IMR-90 (cell line): ENCODE data around the gene PLCL1. TPM values are rescaled to one million over a fixed set of nuclear protein-coding genes. Genes with fewer than 3 reads are reported as not detected.

Experiments used
- ATAC-seq: fragments of 200-7000 bp; cut with Tn5 transposase; 2 replicates; pipeline ENCODE4 v1.9.1; 2020; ENCODE audit warnings: low read depth, mild to moderate bottlenecking, moderate library complexity
- BruUV-seq: library from RNA; stranded (reverse); fragments of 400-500 nt; replicated peaks from 2 replicates; lab custom pipeline; 2021; lab: Mats Ljungman, UMichigan
- CTCF ChIA-PET: fragments of 300-600 bp; formaldehyde crosslinking; extraction: SDS; loops from one replicate; lab custom pipeline; 2021; ENCODE audit warnings: antibody characterized with exemption; lab: Yijun Ruan, JAX
- POLR2A ChIA-PET: fragments of 300-600 bp; sonication (Branson Sonifier 250); formaldehyde crosslinking; loops from one replicate; lab custom pipeline; 2022; ENCODE audit warnings: antibody characterized with exemption; ENCODE audit not compliant: unreplicated experiment; lab: Charles Lee
- DNase-seq: peaks from one replicate; pipeline ENCODE4 v3.0.0; 2013
- H2AFZ ChIP-seq: replicated peaks from 2 replicates; pipeline ENCODE3; 2013; ENCODE audit warnings: low read length, mild to moderate bottlenecking; ENCODE audit not compliant: poor library complexity
- H2AK5ac ChIP-seq: 2 replicates; pipeline ENCODE4 v1.6.1; 2013; ENCODE audit warnings: low read depth, low read length, inconsistent platforms
- H2AK9ac ChIP-seq: replicated peaks from 2 replicates; pipeline ENCODE3; 2013; ENCODE audit warnings: mild to moderate bottlenecking, low read depth, low read length, moderate library complexity; ENCODE audit not compliant: poor library complexity
- H2BK120ac ChIP-seq: 2 replicates; pipeline ENCODE4 v1.6.1; 2013; ENCODE audit warnings: low read depth, low read length, inconsistent platforms
- H2BK15ac ChIP-seq: 3 replicates; pipeline ENCODE4 v1.6.1; 2013; ENCODE audit warnings: low read depth, low read length, inconsistent platforms
- H2BK20ac ChIP-seq: 2 replicates; pipeline ENCODE4 v1.6.1; 2013; ENCODE audit warnings: low read depth, mild to moderate bottlenecking, inconsistent platforms, low read length, moderate library complexity
- H2BK5ac ChIP-seq: 2 replicates; pipeline ENCODE4 v1.6.1; 2013; ENCODE audit warnings: mild to moderate bottlenecking, low read depth, low read length, inconsistent platforms; ENCODE audit not compliant: poor library complexity, severe bottlenecking
- H3K14ac ChIP-seq: replicated peaks from 2 replicates; pipeline ENCODE4 v1.6.1; 2013; ENCODE audit warnings: low read depth, low read length, inconsistent platforms
- H3K18ac ChIP-seq: 2 replicates; pipeline ENCODE4 v1.6.1; 2013; ENCODE audit warnings: low read depth, low read length, control low read depth
- H3K23ac ChIP-seq: 2 replicates; pipeline ENCODE4 v1.6.1; 2013; ENCODE audit warnings: low read depth, low read length, inconsistent platforms
- H3K27ac ChIP-seq: 2 replicates; pipeline ENCODE4 v1.5.1; 2013; ENCODE audit warnings: mild to moderate bottlenecking, control low read depth, low read length; ENCODE audit not compliant: insufficient read depth
- H3K27me3 ChIP-seq: 2 replicates; pipeline ENCODE4 v1.6.1; 2013; ENCODE audit warnings: low read length; ENCODE audit not compliant: control insufficient read depth, insufficient read depth
- H3K36me3 ChIP-seq: 2 replicates; pipeline ENCODE4 v1.6.1; 2013; ENCODE audit warnings: low read length, mixed read lengths; ENCODE audit not compliant: control insufficient read depth, insufficient read depth
- H3K4ac ChIP-seq: 2 replicates; pipeline ENCODE4 v1.6.1; 2013; ENCODE audit warnings: low read depth, low read length, inconsistent platforms
- H3K4me1 ChIP-seq: 2 replicates; pipeline ENCODE4 v1.6.1; 2013; ENCODE audit warnings: low read length, mixed read lengths; ENCODE audit not compliant: control insufficient read depth, insufficient read depth
- H3K4me2 ChIP-seq: 2 replicates; pipeline ENCODE4 v1.6.1; 2013; ENCODE audit warnings: low read depth, mild to moderate bottlenecking, control low read depth, low read length, moderate library complexity
- H3K4me3 ChIP-seq: 2 replicates; pipeline ENCODE4 v1.5.1; 2013; ENCODE audit warnings: low read depth, mild to moderate bottlenecking, control low read depth, low read length, moderate library complexity; ENCODE audit not compliant: insufficient read depth
- H3K56ac ChIP-seq: 2 replicates; pipeline ENCODE4 v1.6.1; 2013; ENCODE audit warnings: low read length, inconsistent platforms; ENCODE audit not compliant: insufficient read depth; ENCODE audit errors: extremely low read depth
- H3K79me1 ChIP-seq, 2 experiments: 2 replicates each; pipeline ENCODE4 v1.6.1; 2013; ENCODE audit warnings: low read length in 2 of 2, inconsistent platforms in 1 of 2, low read depth in 1 of 2
- H3K9ac ChIP-seq: 2 replicates; pipeline ENCODE4 v1.6.1; 2013; ENCODE audit warnings: low read depth, low read length, control low read depth
- H3K9me1 ChIP-seq: 2 replicates; pipeline ENCODE4 v1.6.1; 2013; ENCODE audit warnings: low read length, inconsistent platforms; ENCODE audit not compliant: insufficient read depth
- H3K9me3 ChIP-seq: 2 replicates; pipeline ENCODE4 v1.6.1; 2013; ENCODE audit warnings: low read length; ENCODE audit not compliant: control insufficient read depth, insufficient read depth
- H4K20me1 ChIP-seq: 2 replicates; pipeline ENCODE4 v1.6.1; 2013; ENCODE audit warnings: low read length, inconsistent platforms; ENCODE audit not compliant: insufficient read depth
- H4K5ac ChIP-seq: 2 replicates; pipeline ENCODE4 v1.6.1; 2013; ENCODE audit warnings: mild to moderate bottlenecking, low read depth, low read length, control low read depth
- H4K8ac ChIP-seq, 2 experiments: 2 replicates each; pipeline ENCODE4 v1.6.1; 2013; ENCODE audit warnings: low read depth in 2 of 2, low read length in 2 of 2, control low read depth in 1 of 2, inconsistent platforms in 1 of 2
- H4K91ac ChIP-seq: 2 replicates; pipeline ENCODE4 v1.6.1; 2013; ENCODE audit warnings: low read depth, low read length, inconsistent platforms; ENCODE audit not compliant: insufficient read depth
- BHLHE40 ChIP-seq: fragments of 150-350 bp; IDR thresholded peaks from 2 replicates; pipeline ENCODE4 v1.6.1; 2016; ENCODE audit warnings: mild to moderate bottlenecking, low read depth, low read length
- CEBPB ChIP-seq: IDR thresholded peaks from 2 replicates; pipeline ENCODE4 v1.6.1; 2012; ENCODE audit warnings: low read depth, low read length, improper control_type of control experiment
- CHD1 ChIP-seq: IDR thresholded peaks from 2 replicates; pipeline ENCODE4 v1.6.1; 2012; ENCODE audit warnings: low read depth, low read length, improper control_type of control experiment
- ELK1 ChIP-seq: fragments of 150-350 bp; IDR thresholded peaks from 2 replicates; pipeline ENCODE4 v1.6.1; 2016; ENCODE audit warnings: low read depth, mild to moderate bottlenecking, low read length, moderate library complexity, borderline replicate concordance
- FOS ChIP-seq: fragments of 150-350 bp; IDR thresholded peaks from 2 replicates; pipeline ENCODE4 v1.6.1; 2016; ENCODE audit warnings: low read depth, low read length
- MAFK ChIP-seq: IDR thresholded peaks from 2 replicates; pipeline ENCODE4 v1.6.1; 2012; ENCODE audit warnings: low read depth, low read length, improper control_type of control experiment
- MAZ ChIP-seq: IDR thresholded peaks from 2 replicates; pipeline ENCODE4 v1.6.1; 2012; ENCODE audit warnings: low read depth, mild to moderate bottlenecking, low read length, improper control_type of control experiment, moderate library complexity, borderline replicate concordance
- MXI1 ChIP-seq: IDR thresholded peaks from 2 replicates; pipeline ENCODE4 v1.6.1; 2012; ENCODE audit warnings: low read depth, mild to moderate bottlenecking, low read length, moderate library complexity, borderline replicate concordance
- NFE2L2 ChIP-seq: fragments of 150-350 bp; IDR thresholded peaks from 2 replicates; pipeline ENCODE4 v1.6.1; 2016; ENCODE audit warnings: low read depth, mild to moderate bottlenecking, low read length
- POLR2A ChIP-seq: IDR thresholded peaks from 2 replicates; pipeline ENCODE4 v1.6.1; 2012; ENCODE audit warnings: mild to moderate bottlenecking, low read depth, low read length
- RAD21 ChIP-seq: IDR thresholded peaks from 2 replicates; pipeline ENCODE4 v1.6.1; 2012; ENCODE audit warnings: low read length, improper control_type of control experiment
- RCOR1 ChIP-seq: IDR thresholded peaks from 2 replicates; pipeline ENCODE4 v1.6.1; 2012; ENCODE audit warnings: mild to moderate bottlenecking, low read length, improper control_type of control experiment; ENCODE audit not compliant: insufficient replicate concordance
- RFX5 ChIP-seq: IDR thresholded peaks from 2 replicates; pipeline ENCODE4 v1.8.0; 2012; ENCODE audit warnings: low read depth, mild to moderate bottlenecking, low read length, moderate library complexity
- SMC3 ChIP-seq: fragments of 150-350 bp; IDR thresholded peaks from 2 replicates; pipeline ENCODE4 v1.6.1; 2016; ENCODE audit warnings: low read depth, mild to moderate bottlenecking, antibody characterized with exemption, low read length, moderate library complexity
- USF2 ChIP-seq: fragments of 150-350 bp; IDR thresholded peaks from 2 replicates; pipeline ENCODE4 v1.6.1; 2017; ENCODE audit warnings: mild to moderate bottlenecking, antibody characterized with exemption, low read length, low read depth
- WGBS, 2 experiments: methylation state at CpG; one replicate each; pipeline versions ENCODE4 v1.1.5 to v1.1.7; 2013; ENCODE audit warnings: missing lambda C conversion rate in 2 of 2; ENCODE audit not compliant: insufficient read length in 1 of 2; ENCODE audit errors: extremely low coverage in 2 of 2; 5-methylcytosine and 5-hydroxymethylcytosine counted together
- dilution Hi-C: fragments of 300-500 bp; cut with HindIII; formaldehyde crosslinking; loops from one replicate; pipeline ENCODE4 v1.14.3; 2018; ENCODE audit warnings: low sequenced_read_pairs; ENCODE audit not compliant: unreplicated experiment
- in situ Hi-C: fragments of 300-500 bp; cut with MboI; formaldehyde crosslinking; loops from 3 replicates; pipeline ENCODE4 v1.14.3; 2019; ENCODE audit warnings: low sequenced_read_pairs, inconsistent platforms, mixed read lengths
- intact Hi-C: fragments of 100-400 bp; cut with micrococcal nuclease; formaldehyde crosslinking; loops from 2 replicates; pipeline ENCODE4 v1.10.0; 2022
- polyA plus RNA-seq, 3 experiments: library from polyadenylated mRNA; depleted of rRNA; stranded (reverse); fragments of >200 nt; gene quantifications; 2 replicates each; pipeline ENCODE4 v1.2.3, GENCODE V29; 2012; ENCODE audit warnings: low replicate concordance in 1 of 3
- total RNA-seq: library from RNA; depleted of rRNA; stranded (reverse); fragments of >200 nt; gene quantifications from 2 replicates; pipeline ENCODE4 v1.2.3, GENCODE V29; 2012
- TF ChIP-seq, protein P1 (sequence below): conservative IDR thresholded peaks from 2 replicates; pipeline ENCODE4 v1.5.1; 2012; ENCODE audit warnings: mild to moderate bottlenecking, low read depth, low read length, improper control_type of control experiment

The PLCL1 gene
- total and polyA plus RNA-seq, 2 of the 4 experiments (the other 2 are of a cell fraction) = 0.14 to 0.18 TPM

GRCh38 chr2:197879812-197880408 lies 75.5 kb downstream of the PLCL1 start:
- no peak overlapping the region for H3K23ac ChIP-seq
- H4K8ac ChIP-seq = no peak overlapping the region
- H2BK20ac ChIP-seq = no peak overlapping the region
- H3K14ac ChIP-seq = no peak overlapping the region
- no peak overlapping the region for H3K9ac ChIP-seq
- no peak overlapping the region for H2AFZ ChIP-seq
- no peaks in the 10 kb centered on the region for H3K79me1 ChIP-seq
- no peak overlapping the region for H2BK15ac ChIP-seq
- no peaks in the 10 kb centered on the region for H3K27me3 ChIP-seq
- dilution Hi-C loops = no loop called here
- H2BK5ac ChIP-seq = no peak overlapping the region
- H3K4me1 ChIP-seq = peaks cover 2% of the 10 kb centered on the region; the same call in 1 of the 2 replicates
- H2BK120ac ChIP-seq = no peak overlapping the region
- no peaks in the 10 kb centered on the region for H3K9me3 ChIP-seq
- H3K9me1 ChIP-seq = no peaks in the 10 kb centered on the region
- ChIA-PET CTCF (no interaction called here), POLR2A (no interaction called here)
- ATAC-seq = no peak
- H4K20me1 ChIP-seq = no peaks in the 10 kb centered on the region
- no peaks in the 10 kb centered on the region for H3K36me3 ChIP-seq
- in situ Hi-C loops = no loop called here
- H2AK5ac ChIP-seq = no peak overlapping the region
- H4K91ac ChIP-seq = no peak overlapping the region
- no peak for DNase-seq
- intact Hi-C loops = no loop called here
- H4K5ac ChIP-seq = no peak overlapping the region
- no peak overlapping the region for H3K4ac ChIP-seq
- BruUV-seq = no TSS peak
- H3K4me2 ChIP-seq = no peak overlapping the region
- H3K18ac ChIP-seq = no peak overlapping the region
- no CpG with 5 or more reads among the region's 3 CpGs for WGBS, 2 experiments
- TF ChIP-seq MAFK (no peak), RCOR1 (no peak), NFE2L2 (no peak), CEBPB (no peak), MXI1 (no peak), POLR2A (no peak), BHLHE40 (no peak), CHD1 (no peak), FOS (no peak), RAD21 (no peak), RFX5 (no peak), USF2 (no peak), ELK1 (no peak), MAZ (no peak), SMC3 (no peak)
- TF ChIP-seq, protein P1, sequence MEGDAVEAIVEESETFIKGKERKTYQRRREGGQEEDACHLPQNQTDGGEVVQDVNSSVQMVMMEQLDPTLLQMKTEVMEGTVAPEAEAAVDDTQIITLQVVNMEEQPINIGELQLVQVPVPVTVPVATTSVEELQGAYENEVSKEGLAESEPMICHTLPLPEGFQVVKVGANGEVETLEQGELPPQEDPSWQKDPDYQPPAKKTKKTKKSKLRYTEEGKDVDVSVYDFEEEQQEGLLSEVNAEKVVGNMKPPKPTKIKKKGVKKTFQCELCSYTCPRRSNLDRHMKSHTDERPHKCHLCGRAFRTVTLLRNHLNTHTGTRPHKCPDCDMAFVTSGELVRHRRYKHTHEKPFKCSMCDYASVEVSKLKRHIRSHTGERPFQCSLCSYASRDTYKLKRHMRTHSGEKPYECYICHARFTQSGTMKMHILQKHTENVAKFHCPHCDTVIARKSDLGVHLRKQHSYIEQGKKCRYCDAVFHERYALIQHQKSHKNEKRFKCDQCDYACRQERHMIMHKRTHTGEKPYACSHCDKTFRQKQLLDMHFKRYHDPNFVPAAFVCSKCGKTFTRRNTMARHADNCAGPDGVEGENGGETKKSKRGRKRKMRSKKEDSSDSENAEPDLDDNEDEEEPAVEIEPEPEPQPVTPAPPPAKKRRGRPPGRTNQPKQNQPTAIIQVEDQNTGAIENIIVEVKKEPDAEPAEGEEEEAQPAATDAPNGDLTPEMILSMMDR = no peak
- H3K27ac ChIP-seq = no peak overlapping the region
- no peak overlapping the region for H2AK9ac ChIP-seq
- H3K4me3 ChIP-seq = no peak overlapping the region
- H3K56ac ChIP-seq = no peak overlapping the region
